Neural progenitor cell (in vitro differentiated cells): ENCODE data around the gene UBE2S. TPM values are rescaled to one million over a fixed set of nuclear protein-coding genes. Genes with fewer than 3 reads are reported as not detected.
A peak's percentile ranks its signal among the peaks of the same experiment; 100 is the strongest.

Experiments used
- DNase-seq: peaks from one replicate; pipeline ENCODE4 v3.0.0-alpha.2; 2016; ENCODE audit warnings: low spot score
- H2AFZ ChIP-seq: fragments of 200-600 bp; sonication (generic); replicated peaks from 2 replicates; pipeline ENCODE4 v1.6.1; 2016; ENCODE audit warnings: antibody characterized with exemption
- H3F3A ChIP-seq: fragments of 200-600 bp; sonication (generic); 2 replicates; pipeline ENCODE4 v1.6.1; 2016; ENCODE audit warnings: antibody characterized with exemption, low read depth
- H3K27ac ChIP-seq: fragments of 200-600 bp; sonication (generic); 2 replicates; pipeline ENCODE4 v1.5.1; 2016; ENCODE audit warnings: mild to moderate bottlenecking
- H3K27me3 ChIP-seq: fragments of 200-600 bp; sonication (generic); 2 replicates; pipeline ENCODE4 v1.6.1; 2016; ENCODE audit warnings: mild to moderate bottlenecking, moderate library complexity
- H3K36me3 ChIP-seq: fragments of 200-600 bp; sonication (generic); 2 replicates; pipeline ENCODE4 v1.5.1; 2016
- H3K4me1 ChIP-seq: fragments of 200-600 bp; sonication (generic); 2 replicates; pipeline ENCODE4 v1.6.1; 2016; ENCODE audit warnings: mixed run types
- H3K4me2 ChIP-seq: fragments of 200-600 bp; sonication (generic); 2 replicates; pipeline ENCODE4 v1.6.1; 2016
- H3K4me3 ChIP-seq: fragments of 200-600 bp; sonication (generic); 2 replicates; pipeline ENCODE4 v1.5.1; 2016
- H3K79me2 ChIP-seq: fragments of 200-600 bp; sonication (generic); 2 replicates; pipeline ENCODE4 v1.6.1; 2016; ENCODE audit warnings: low read depth
- H3K9ac ChIP-seq: fragments of 200-600 bp; sonication (generic); 2 replicates; pipeline ENCODE4 v1.6.1; 2016
- H3K9me3 ChIP-seq: fragments of 200-600 bp; sonication (generic); 2 replicates; pipeline ENCODE4 v1.5.1; 2016; ENCODE audit warnings: low read depth
- H4K20me1 ChIP-seq: fragments of 200-600 bp; sonication (generic); 2 replicates; pipeline ENCODE4 v1.6.1; 2016; ENCODE audit warnings: low read depth
- H3K27ac Mint-ChIP-seq: 3 replicates; pipeline ENCODE4 v1.8.0; 2021; ENCODE audit warnings: mixed read lengths
- H3K27me3 Mint-ChIP-seq: 2 replicates; pipeline ENCODE4 v1.8.0; 2022; ENCODE audit warnings: low read depth, mild to moderate bottlenecking, inconsistent platforms, moderate library complexity, mixed read lengths; ENCODE audit not compliant: insufficient read depth
- H3K36me3 Mint-ChIP-seq: 3 replicates; pipeline ENCODE4 v1.8.0; 2021; ENCODE audit warnings: mixed read lengths
- H3K4me1 Mint-ChIP-seq: 3 replicates; pipeline ENCODE4 v1.8.0; 2021; ENCODE audit warnings: mixed read lengths
- H3K4me3 Mint-ChIP-seq: 3 replicates; pipeline ENCODE4 v1.8.0; 2021; ENCODE audit warnings: mild to moderate bottlenecking, moderate library complexity, mixed read lengths
- H3K9me3 Mint-ChIP-seq: 3 replicates; pipeline ENCODE4 v1.8.0; 2020; ENCODE audit warnings: mixed read lengths
- CTCF ChIP-seq: fragments of 200-600 bp; sonication (generic); IDR thresholded peaks from 2 replicates; pipeline ENCODE4 v1.5.1; 2017; ENCODE audit warnings: antibody characterized with exemption, mild to moderate bottlenecking
- EZH2 ChIP-seq: fragments of 200-600 bp; sonication (generic); IDR thresholded peaks from 2 replicates; pipeline ENCODE4 v1.6.1; 2017; ENCODE audit warnings: antibody characterized with exemption, mild to moderate bottlenecking, moderate library complexity
- EZH2phosphoT487 ChIP-seq: fragments of 200-600 bp; sonication (generic); IDR thresholded peaks from 2 replicates; pipeline ENCODE4 v1.6.1; 2017; ENCODE audit warnings: antibody characterized with exemption
- total RNA-seq: library from RNA; depleted of rRNA; stranded (reverse); fragments of >200 nt; gene quantifications from 2 replicates; pipeline ENCODE4 v1.2.3, GENCODE V29; 2015; ENCODE audit warnings: low replicate concordance

UBE2S gene
- total RNA-seq, 1 donor from 2014 or later: 118 TPM

- peaks cover 16% of the 10 kb centered on the region for H3K27me3 Mint-ChIP-seq
These were observed 40.0 kb upstream of the UBE2S start for GRCh38 chr19:55447421-55448174.

GRCh38 chr19:55446060-55446459 lies 38.5 kb upstream of the UBE2S start:
- Histone ChIP-seq H2AFZ (no peak overlapping the region), H3K27me3 (peaks cover 98% of the 10 kb centered on the region), H3F3A (peaks cover 33% of the 10 kb centered on the region), H3K79me2 (no peaks in the 10 kb centered on the region), H3K9me3 (no peaks in the 10 kb centered on the region), H3K4me2 (no peak overlapping the region), H3K4me1 (peaks cover 5% of the 10 kb centered on the region), H3K9ac (no peak overlapping the region), H4K20me1 (peaks cover 14% of the 10 kb centered on the region), H3K27ac (no peak overlapping the region), H3K4me3 (no peak overlapping the region), H3K36me3 (no peaks in the 10 kb centered on the region)
- peaks cover 22% of the 10 kb centered on the region for H3K4me1 Mint-ChIP-seq
- peaks cover 22% of the 10 kb centered on the region for H3K27me3 Mint-ChIP-seq
- H3K36me3 Mint-ChIP-seq: no peaks in the 10 kb centered on the region
- peaks cover 3% of the 10 kb centered on the region for H3K9me3 Mint-ChIP-seq
- no peak overlapping the region for H3K27ac Mint-ChIP-seq
- DNase-seq: no peak
- peak overlapping the region; percentile 39 for H3K4me3 Mint-ChIP-seq
- TF ChIP-seq CTCF: no peak
- no peak for TF ChIP-seq EZH2phosphoT487
- no peak for TF ChIP-seq EZH2

More at GRCh38 chr19:55447421-55448174, 40.0 kb upstream of the UBE2S start:
- Mint-ChIP-seq H3K4me1 (peaks cover 16% of the 10 kb centered on the region), H3K4me3 (no peak overlapping the region), H3K27ac (no peak overlapping the region), H3K9me3 (peaks cover 3% of the 10 kb centered on the region), H3K36me3 (no peaks in the 10 kb centered on the region)
- Histone ChIP-seq H3K4me1 (peaks cover 11% of the 10 kb centered on the region), H3K4me3 (no peak overlapping the region), H3K36me3 (no peaks in the 10 kb centered on the region), H2AFZ (no peak overlapping the region), H3K27me3 (peaks cover 98% of the 10 kb centered on the region), H3F3A (peaks cover 24% of the 10 kb centered on the region), H3K4me2 (no peak overlapping the region), H3K9me3 (no peaks in the 10 kb centered on the region), H3K27ac (no peak overlapping the region), H3K9ac (no peak overlapping the region), H3K79me2 (no peaks in the 10 kb centered on the region), H4K20me1 (peaks cover 13% of the 10 kb centered on the region)
- no peak for TF ChIP-seq EZH2
- no peak for TF ChIP-seq EZH2phosphoT487
- peak; percentile 68 for DNase-seq

- no peaks in the 10 kb centered on the region for H3K36me3 ChIP-seq
- H2AFZ ChIP-seq: no peak overlapping the region
- Mint-ChIP-seq H3K36me3 (no peaks in the 10 kb centered on the region), H3K27me3 (peaks cover 24% of the 10 kb centered on the region), H3K27ac (no peak overlapping the region), H3K9me3 (peaks cover 4% of the 10 kb centered on the region), H3K4me1 (peaks cover 26% of the 10 kb centered on the region), H3K4me3 (no peak overlapping the region)
- no peak overlapping the region for H3K27ac ChIP-seq
- DNase-seq: no peak
- peaks cover 34% of the 10 kb centered on the region for H3F3A ChIP-seq
- H3K9me3 ChIP-seq: no peaks in the 10 kb centered on the region
- H4K20me1 ChIP-seq: peaks cover 26% of the 10 kb centered on the region
- H3K9ac ChIP-seq: no peak overlapping the region
- peaks cover 99% of the 10 kb centered on the region for H3K27me3 ChIP-seq
- H3K4me2 ChIP-seq: no peak overlapping the region
- no peak overlapping the region for H3K4me3 ChIP-seq
- H3K79me2 ChIP-seq: no peaks in the 10 kb centered on the region
- H3K4me1 ChIP-seq: peaks cover 5% of the 10 kb centered on the region
- no peak for TF ChIP-seq CTCF
- no peak for TF ChIP-seq EZH2
- no peak for TF ChIP-seq EZH2phosphoT487
These were observed 37.1 kb upstream of the UBE2S start for GRCh38 chr19:55444646-55445045.
